ENCODE data around the gene ATP6V0D1. TPM values are rescaled to one million over a fixed set of nuclear protein-coding genes. Genes with fewer than 3 reads are reported as not detected.

Gene ATP6V0D1
- total and polyA plus RNA-seq, 4 experiments from 2014 or later, result 42.8 to 133 (median 70.9) TPM

Other genes with a start within 250 kb of the ATP6V0D1 start
- 10 to 100 TPM; 56.0 to 63.3 TPM for gene FHOD1, start 233.7 kb downstream of the ATP6V0D1 start, total RNA-seq
- gene FHOD1, start 233.7 kb downstream of the ATP6V0D1 start, polyA plus RNA-seq, result 1 to 10 TPM; 3.3 to 5.9 TPM
- 1 to 10 TPM; 1.7 to 2.1 TPM for gene SLC9A5, start 232.2 kb downstream of the ATP6V0D1 start, total RNA-seq
- gene SLC9A5, start 232.2 kb downstream of the ATP6V0D1 start, polyA plus RNA-seq, result under 1 TPM in 1 of 2 donors, not detected in 1; 0.09 TPM
- 10 to 100 TPM; 17.3 to 24.0 TPM for gene PLEKHG4, start 201.6 kb downstream of the ATP6V0D1 start, total RNA-seq
- 1 to 10 TPM; 4.3 to 4.9 TPM for gene PLEKHG4, start 201.6 kb downstream of the ATP6V0D1 start, polyA plus RNA-seq
- gene KCTD19, start 154.4 kb downstream of the ATP6V0D1 start, total RNA-seq, result not detected
- under 1 TPM in 1 of 2 donors, not detected in 1; 0.10 TPM for gene KCTD19, start 154.4 kb downstream of the ATP6V0D1 start, polyA plus RNA-seq
- gene LRRC36, start 154.3 kb downstream of the ATP6V0D1 start, total RNA-seq, result not detected
- not detected for gene LRRC36, start 154.3 kb downstream of the ATP6V0D1 start, polyA plus RNA-seq
- gene TPPP3, start 87.7 kb downstream of the ATP6V0D1 start, total RNA-seq, result not detected
- not detected for gene TPPP3, start 87.7 kb downstream of the ATP6V0D1 start, polyA plus RNA-seq
- gene ZDHHC1, start 64.7 kb downstream of the ATP6V0D1 start, total RNA-seq, result not detected
- gene ZDHHC1, start 64.7 kb downstream of the ATP6V0D1 start, polyA plus RNA-seq, result not detected
- not detected for gene HSD11B2, start 50.0 kb downstream of the ATP6V0D1 start, total RNA-seq
- under 1 TPM in 1 of 2 donors, not detected in 1; 0.29 TPM for gene HSD11B2, start 50.0 kb downstream of the ATP6V0D1 start, polyA plus RNA-seq
- gene AGRP, start 2.4 kb upstream of the ATP6V0D1 start, total RNA-seq, result not detected
- not detected for gene AGRP, start 2.4 kb upstream of the ATP6V0D1 start, polyA plus RNA-seq
- 10 to 100 TPM; 46.8 to 53.8 TPM for gene RIPOR1, start 47.7 kb upstream of the ATP6V0D1 start, total RNA-seq
- 1 to 10 TPM in 1 of 2 donors, under 1 TPM in 1; 0.75 to 7.1 TPM for gene RIPOR1, start 47.7 kb upstream of the ATP6V0D1 start, polyA plus RNA-seq
- gene CTCF, start 81.4 kb upstream of the ATP6V0D1 start, total RNA-seq, result 10 to 100 TPM; 69.8 to 72.5 TPM
- 10 to 100 TPM; 26.5 to 85.7 TPM for gene CTCF, start 81.4 kb upstream of the ATP6V0D1 start, polyA plus RNA-seq
- 100 to 1,000 TPM; 194 to 195 TPM for gene CARMIL2, start 164.0 kb upstream of the ATP6V0D1 start, total RNA-seq
- gene CARMIL2, start 164.0 kb upstream of the ATP6V0D1 start, polyA plus RNA-seq, result 10 to 100 TPM in 1 of 2 donors, 1 to 10 TPM in 1; 7.5 to 36.3 TPM
- 10 to 100 TPM; 49.6 to 50.6 TPM for gene ACD, start 179.1 kb upstream of the ATP6V0D1 start, total RNA-seq
- gene ACD, start 179.1 kb upstream of the ATP6V0D1 start, polyA plus RNA-seq, result 10 to 100 TPM; 33.3 to 48.5 TPM
- gene PARD6A, start 179.8 kb upstream of the ATP6V0D1 start, total RNA-seq, result 1 to 10 TPM; 7.4 to 8.8 TPM
- gene PARD6A, start 179.8 kb upstream of the ATP6V0D1 start, polyA plus RNA-seq, result 10 to 100 TPM; 17.8 to 26.5 TPM
- gene ENKD1, start 185.6 kb upstream of the ATP6V0D1 start, total RNA-seq, result 1 to 10 TPM; 6.7 to 7.7 TPM
- gene ENKD1, start 185.6 kb upstream of the ATP6V0D1 start, polyA plus RNA-seq, result 1 to 10 TPM; 1.1 to 2.4 TPM
- gene C16orf86, start 185.7 kb upstream of the ATP6V0D1 start, total RNA-seq, result 1 to 10 TPM; 2.9 to 3.6 TPM
- 1 to 10 TPM; 4.1 TPM for gene C16orf86, start 185.7 kb upstream of the ATP6V0D1 start, polyA plus RNA-seq
- 10 to 100 TPM; 18.0 to 19.8 TPM for gene GFOD2, start 238.2 kb upstream of the ATP6V0D1 start, total RNA-seq
- gene GFOD2, start 238.2 kb upstream of the ATP6V0D1 start, polyA plus RNA-seq, result 10 to 100 TPM; 10.8 to 19.2 TPM